OCI-LY3 (cell line): Measurements from ENCODE around the gene NUP58.

Source experiments
- CTCF ChIP-seq: fragments of 200-600, 300-600 bp; sonication (generic); IDR thresholded peaks from 2 replicates; pipeline ENCODE4 v1.5.1; 2014; ENCODE audit warnings: antibody characterized with exemption, low read length, low read depth
- EZH2phosphoT487 ChIP-seq: fragments of 200-600 bp; shearing (Covaris generic); IDR thresholded peaks from 2 replicates; pipeline ENCODE4 v1.6.1; 2018; ENCODE audit warnings: antibody characterized with exemption, mixed run types, low read depth

- TF ChIP-seq CTCF (no peak), EZH2phosphoT487 (no peak)
Measured at GRCh38 chr13:25252752-25253151, 48.7 kb upstream of the NUP58 start.
